PC-3 (cell line): ENCODE measurements around the gene MT1H. TPM values are rescaled to one million over a fixed set of nuclear protein-coding genes. Genes with fewer than 3 reads are reported as not detected.
A peak's percentile ranks its signal among the peaks of the same experiment; 100 is the strongest.

Experiments used
- ATAC-seq: fragments of 200-7000 bp; cut with Tn5 transposase; 2 replicates; pipeline ENCODE4 v1.9.1; 2020; ENCODE audit warnings: mild to moderate bottlenecking, moderate library complexity
- BruUV-seq: library from RNA; stranded (reverse); fragments of 400-500 nt; replicated peaks from 2 replicates; lab custom pipeline; 2021; lab: Mats Ljungman, UMichigan
- CTCF ChIA-PET: fragments of 300-600 bp; sonication (Branson Sonifier 250); formaldehyde crosslinking; loops from one replicate; lab custom pipeline; 2022; ENCODE audit warnings: antibody characterized with exemption; lab: Charles Lee
- POLR2A ChIA-PET: fragments of 300-600 bp; sonication (Branson Sonifier 250); formaldehyde crosslinking; loops from one replicate; lab custom pipeline; 2022; ENCODE audit warnings: antibody characterized with exemption; ENCODE audit not compliant: unreplicated experiment; lab: Charles Lee
- DNase-seq: peaks from one replicate; pipeline ENCODE4 v3.0.0-alpha.2; 2015
- H2AFZ ChIP-seq: fragments of 300-600 bp; sonication (generic); 2 replicates; pipeline ENCODE4 v1.6.0; 2016; ENCODE audit warnings: antibody characterized with exemption, low read length
- H3F3A ChIP-seq: fragments of 300-600 bp; sonication (generic); one replicate; pipeline ENCODE4 v1.6.0; 2017; ENCODE audit warnings: antibody characterized with exemption, low read length, control low read depth, mild to moderate bottlenecking; ENCODE audit not compliant: unreplicated experiment
- H3K27ac ChIP-seq: fragments of 300-600 bp; sonication (generic); 2 replicates; pipeline ENCODE4 v1.5.1; 2016; ENCODE audit warnings: mild to moderate bottlenecking, low read length
- H3K27me3 ChIP-seq: fragments of 300-600 bp; sonication (generic); 2 replicates; pipeline ENCODE4 v1.6.1; 2016; ENCODE audit warnings: low read length, mixed read lengths
- H3K36me3 ChIP-seq: fragments of 300-600 bp; sonication (generic); 2 replicates; pipeline ENCODE4 v1.6.1; 2016; ENCODE audit warnings: low read depth, mixed run types, low read length, mixed read lengths
- H3K4me1 ChIP-seq: fragments of 300-600 bp; sonication (generic); 2 replicates; pipeline ENCODE4 v1.5.1; 2016; ENCODE audit warnings: low read length; ENCODE audit not compliant: insufficient read depth
- H3K4me2 ChIP-seq: fragments of 300-600 bp; sonication (generic); 2 replicates; pipeline ENCODE4 v1.6.0; 2016; ENCODE audit warnings: low read length
- H3K4me3 ChIP-seq: fragments of 300-600 bp; sonication (generic); 2 replicates; pipeline ENCODE4 v1.5.1; 2016; ENCODE audit warnings: mild to moderate bottlenecking, low read length, mixed read lengths
- H3K79me2 ChIP-seq: fragments of 300-600 bp; sonication (generic); 2 replicates; pipeline ENCODE4 v1.6.1; 2017; ENCODE audit warnings: low read length, mixed read lengths
- H3K9ac ChIP-seq: fragments of 300-600 bp; sonication (generic); 2 replicates; pipeline ENCODE4 v1.6.0; 2016; ENCODE audit warnings: mild to moderate bottlenecking, low read length
- H3K9me2 ChIP-seq: fragments of 300-600 bp; sonication (generic); replicated peaks from 2 replicates; pipeline ENCODE4 v1.6.1; 2016; ENCODE audit warnings: mixed run types, low read length, mixed read lengths
- H3K9me3 ChIP-seq: fragments of 300-600 bp; sonication (generic); 2 replicates; pipeline ENCODE4 v1.6.1; 2016; ENCODE audit warnings: low read length, mixed read lengths
- H4K20me1 ChIP-seq: fragments of 300-600 bp; sonication (generic); 2 replicates; pipeline ENCODE4 v1.6.1; 2016; ENCODE audit warnings: low read length, mixed read lengths
- EZH2 ChIP-seq: fragments of 300-600 bp; sonication (generic); IDR thresholded peaks from one replicate; pipeline ENCODE4 v1.6.1; 2017; ENCODE audit warnings: antibody characterized with exemption, mild to moderate bottlenecking, low read length; ENCODE audit not compliant: unreplicated experiment
- EZH2phosphoT487 ChIP-seq: fragments of 300-600 bp; sonication (generic); IDR thresholded peaks from 2 replicates; pipeline ENCODE4 v1.6.1; 2018; ENCODE audit warnings: mild to moderate bottlenecking, antibody characterized with exemption, low read length, borderline replicate concordance
- intact Hi-C: fragments of 100-400 bp; cut with micrococcal nuclease; formaldehyde crosslinking; loops from 2 replicates; pipeline ENCODE4 v1.9.0; 2023
- total RNA-seq: library from RNA; depleted of rRNA; stranded (reverse); fragments of >200 nt; gene quantifications from 2 replicates; pipeline ENCODE4 v1.2.3, GENCODE V29; 2014
- TF ChIP-seq, protein P1 (sequence below): fragments of 300-600 bp; sonication (generic); conservative IDR thresholded peaks from 2 replicates; pipeline ENCODE4 v1.5.1; 2017; ENCODE audit warnings: antibody characterized with exemption, low read depth, mild to moderate bottlenecking, low read length

MT1H gene
- total RNA-seq, 1 experiment from 2014 or later: not detected

DNA sequence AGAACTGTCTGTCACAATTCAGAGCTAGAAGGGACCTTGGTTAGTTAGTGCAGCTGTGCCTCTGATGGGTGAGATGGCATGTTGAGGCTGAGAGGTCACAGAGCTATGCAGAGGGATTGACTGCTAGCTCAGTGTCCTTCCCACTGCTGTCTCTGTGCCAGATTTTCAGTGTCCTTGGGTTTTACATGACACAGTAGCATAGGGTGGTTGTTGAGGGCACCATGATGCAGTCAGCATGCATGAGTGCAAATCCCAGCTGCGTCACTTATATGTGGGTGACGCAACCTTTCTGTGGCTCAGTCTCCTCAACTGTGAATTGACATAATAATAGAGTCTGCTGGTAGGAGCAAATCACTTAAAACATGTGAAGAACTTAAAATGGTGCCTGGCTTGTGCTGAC is 28.4 kb upstream of the MT1H start:
- ATAC-seq (no peak), DNase-seq (no peak)
- BruUV-seq: no TSS peak
- CTCF ChIA-PET: interaction anchor here (0.6 kb wide), 1 partner anchor 29 kb away, joined by 3 read pairs; no protein-coding TSS in a partner anchor
- no peaks in the 10 kb centered on the region for H3F3A ChIP-seq
- no peaks in the 10 kb centered on the region for H4K20me1 ChIP-seq
- no peak overlapping the region for H3K9ac ChIP-seq
- no peak overlapping the region for H2AFZ ChIP-seq
- no peaks in the 10 kb centered on the region for H3K9me2 ChIP-seq
- TF ChIP-seq, protein P1, sequence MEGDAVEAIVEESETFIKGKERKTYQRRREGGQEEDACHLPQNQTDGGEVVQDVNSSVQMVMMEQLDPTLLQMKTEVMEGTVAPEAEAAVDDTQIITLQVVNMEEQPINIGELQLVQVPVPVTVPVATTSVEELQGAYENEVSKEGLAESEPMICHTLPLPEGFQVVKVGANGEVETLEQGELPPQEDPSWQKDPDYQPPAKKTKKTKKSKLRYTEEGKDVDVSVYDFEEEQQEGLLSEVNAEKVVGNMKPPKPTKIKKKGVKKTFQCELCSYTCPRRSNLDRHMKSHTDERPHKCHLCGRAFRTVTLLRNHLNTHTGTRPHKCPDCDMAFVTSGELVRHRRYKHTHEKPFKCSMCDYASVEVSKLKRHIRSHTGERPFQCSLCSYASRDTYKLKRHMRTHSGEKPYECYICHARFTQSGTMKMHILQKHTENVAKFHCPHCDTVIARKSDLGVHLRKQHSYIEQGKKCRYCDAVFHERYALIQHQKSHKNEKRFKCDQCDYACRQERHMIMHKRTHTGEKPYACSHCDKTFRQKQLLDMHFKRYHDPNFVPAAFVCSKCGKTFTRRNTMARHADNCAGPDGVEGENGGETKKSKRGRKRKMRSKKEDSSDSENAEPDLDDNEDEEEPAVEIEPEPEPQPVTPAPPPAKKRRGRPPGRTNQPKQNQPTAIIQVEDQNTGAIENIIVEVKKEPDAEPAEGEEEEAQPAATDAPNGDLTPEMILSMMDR: no peak
- H3K9me3 ChIP-seq: no peaks in the 10 kb centered on the region
- H3K4me3 ChIP-seq: no peak overlapping the region
- peaks cover 10% of the 10 kb centered on the region for H3K4me1 ChIP-seq
- H3K27ac ChIP-seq: no peak overlapping the region
- no peak overlapping the region for H3K4me2 ChIP-seq
- intact Hi-C loops: no loop called here
- POLR2A ChIA-PET: no interaction called here
- H3K36me3 ChIP-seq: no peaks in the 10 kb centered on the region
- no peaks in the 10 kb centered on the region for H3K79me2 ChIP-seq
- no peaks in the 10 kb centered on the region for H3K27me3 ChIP-seq

DNA sequence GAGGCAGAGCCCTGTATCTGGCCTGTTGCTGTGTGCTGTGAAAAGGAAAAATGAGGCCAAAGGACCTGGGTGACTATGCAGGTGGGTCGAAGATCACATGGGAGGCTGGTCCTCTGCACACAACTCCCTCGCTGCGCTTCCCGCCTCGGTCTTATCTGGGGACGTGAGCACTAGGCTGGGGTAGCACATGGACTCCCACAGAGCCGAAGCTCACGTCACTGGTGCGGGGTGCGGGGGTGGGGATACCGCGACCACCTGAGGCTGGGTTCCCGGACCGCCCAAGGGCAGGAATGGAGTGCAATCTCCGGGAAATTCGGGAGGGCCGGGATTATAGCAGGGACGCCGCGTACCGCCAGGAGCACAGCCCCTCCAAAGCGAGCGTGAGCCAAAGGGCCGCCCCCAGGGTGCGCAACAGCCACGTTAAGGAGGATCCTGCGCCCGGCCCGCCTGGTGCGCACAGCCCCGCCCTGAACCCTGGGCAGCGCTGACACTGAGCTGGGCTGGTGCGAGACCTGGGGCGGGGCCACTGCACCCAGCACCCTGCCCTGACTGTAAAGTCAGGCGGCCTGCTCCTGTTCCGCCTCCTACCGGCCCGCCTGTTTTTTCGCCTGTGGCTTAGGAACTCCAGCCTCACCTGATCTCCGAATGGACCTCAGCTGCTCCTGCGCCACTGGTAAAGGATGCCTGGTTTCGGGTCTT is 26.4 kb upstream of the MT1H start:
- no peaks in the 10 kb centered on the region for H3K36me3 ChIP-seq
- H3K27me3 ChIP-seq: no peaks in the 10 kb centered on the region
- H3K4me3 ChIP-seq: no peak overlapping the region
- peak overlapping the region; percentile 51 for H3K4me2 ChIP-seq
- H4K20me1 ChIP-seq: no peaks in the 10 kb centered on the region
- no TSS peak for BruUV-seq
- no peaks in the 10 kb centered on the region for H3K79me2 ChIP-seq
- no peaks in the 10 kb centered on the region for H3K9me3 ChIP-seq
- no peak overlapping the region for H3K9ac ChIP-seq
- TF ChIP-seq EZH2: no peak
- TF ChIP-seq EZH2phosphoT487: no peak
- TF ChIP-seq, protein P1: no peak; the same call in 1 of the 2 replicates
- ATAC-seq: peak; percentile 99
- H3K9me2 ChIP-seq: no peaks in the 10 kb centered on the region
- peaks cover 10% of the 10 kb centered on the region for H3K4me1 ChIP-seq
- no peaks in the 10 kb centered on the region for H3F3A ChIP-seq
- no peak overlapping the region for H3K27ac ChIP-seq
- POLR2A ChIA-PET: interaction anchor here (0.6 kb wide), 1 partner anchor 30 kb away, joined by 5 read pairs; no protein-coding TSS in a partner anchor
- DNase-seq: peak; percentile 53
- peak overlapping the region; percentile 55; the same call in 1 of the 2 replicates for H2AFZ ChIP-seq
- CTCF ChIA-PET: interaction anchor here (0.6 to 1.0 kb wide), 2 partner anchors 40 to 59 kb away, joined by 4 to 6 read pairs; no protein-coding TSS in a partner anchor
- intact Hi-C loops: no loop called here

DNA sequence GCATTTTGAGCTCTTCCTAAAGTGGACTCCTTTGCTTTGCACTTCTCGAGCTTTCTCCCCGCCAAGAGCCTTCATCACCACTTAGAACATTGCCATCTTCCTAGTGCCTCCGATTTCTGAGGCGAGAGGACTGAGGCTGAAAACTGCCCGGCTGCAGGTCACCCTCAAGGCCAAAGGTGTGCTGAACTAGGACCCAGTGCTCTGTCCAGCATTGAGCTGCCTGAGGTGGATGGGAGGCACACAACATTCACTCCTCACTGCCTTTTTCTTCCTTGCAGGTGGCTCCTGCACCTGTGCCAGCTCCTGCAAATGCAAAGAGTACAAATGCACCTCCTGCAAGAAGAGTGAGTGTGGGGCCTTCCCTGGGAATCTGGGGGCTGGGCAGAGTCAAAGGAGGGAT is 25.8 kb upstream of the MT1H start:
- Histone ChIP-seq H3K4me3 (no peak overlapping the region), H3F3A (no peaks in the 10 kb centered on the region), H3K27me3 (no peaks in the 10 kb centered on the region), H3K79me2 (no peaks in the 10 kb centered on the region), H3K27ac (no peak overlapping the region), H2AFZ (peak overlapping the region; percentile 55; the same call in 1 of the 2 replicates), H3K36me3 (no peaks in the 10 kb centered on the region), H3K4me1 (peaks cover 10% of the 10 kb centered on the region), H3K9ac (no peak overlapping the region), H3K4me2 (peak overlapping the region; percentile 51; the same call in 1 of the 2 replicates), H4K20me1 (no peaks in the 10 kb centered on the region), H3K9me2 (no peaks in the 10 kb centered on the region), H3K9me3 (no peaks in the 10 kb centered on the region)
- intact Hi-C loops: no loop called here
- no peak for TF ChIP-seq EZH2phosphoT487
- no peak for TF ChIP-seq EZH2
- ATAC-seq (no peak), DNase-seq (no peak)
- CTCF ChIA-PET: interaction anchor here (0.6 to 1.0 kb wide), 2 partner anchors 40 to 58 kb away, joined by 4 to 6 read pairs; no protein-coding TSS in a partner anchor
- POLR2A ChIA-PET: interaction anchor here (0.6 kb wide), 1 partner anchor 30 kb away, joined by 5 read pairs; no protein-coding TSS in a partner anchor
- no TSS peak for BruUV-seq
